ENCODE results near the gene PLEKHG1.
A peak's percentile ranks its signal among the peaks of the same experiment; 100 is the strongest.

PLEKHG1 gene

DNA sequence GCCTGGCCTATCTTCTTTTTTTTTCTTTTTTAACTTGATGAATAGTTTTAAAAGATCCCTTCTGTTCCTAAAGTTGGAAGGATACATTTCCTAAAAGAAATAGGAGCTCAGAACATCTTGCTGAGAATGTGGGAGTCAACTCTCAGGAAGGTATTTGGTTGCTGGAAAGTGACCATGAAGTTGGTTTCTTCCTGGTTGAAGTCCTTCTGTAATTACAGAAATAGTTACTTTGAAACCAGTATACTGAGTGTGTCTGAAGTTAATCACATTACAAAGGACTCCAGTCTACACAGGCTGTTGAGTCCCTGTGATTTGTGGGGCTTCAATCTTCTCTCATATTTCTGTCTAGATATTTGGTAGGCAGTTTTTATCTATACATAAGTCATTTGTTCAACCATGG, 9.8 kb upstream of the PLEKHG1 start:
- DNase-seq (ENCODE audit: low read depth) = no peak

DNA sequence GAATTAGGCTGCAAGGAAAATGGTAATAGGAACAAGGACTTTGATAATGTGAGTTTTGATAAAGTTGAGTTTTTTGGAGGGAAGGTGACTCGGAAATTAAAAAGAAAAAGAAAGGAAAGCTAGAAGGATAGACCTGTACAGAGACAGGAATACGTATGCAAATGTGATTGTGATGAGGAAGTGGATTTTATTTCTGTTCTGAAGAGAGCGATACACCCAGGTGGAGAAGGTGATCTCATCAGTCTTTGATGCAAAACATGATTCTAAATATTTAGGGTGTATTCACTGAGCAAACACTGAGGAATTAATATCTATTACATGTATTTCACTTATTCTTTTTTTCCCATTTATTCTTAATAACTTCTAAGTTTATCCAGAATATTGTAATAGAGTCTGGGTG, 9.2 kb upstream of the PLEKHG1 start:
- DNase-seq (ENCODE audit: low read depth) = no peak

DNA sequence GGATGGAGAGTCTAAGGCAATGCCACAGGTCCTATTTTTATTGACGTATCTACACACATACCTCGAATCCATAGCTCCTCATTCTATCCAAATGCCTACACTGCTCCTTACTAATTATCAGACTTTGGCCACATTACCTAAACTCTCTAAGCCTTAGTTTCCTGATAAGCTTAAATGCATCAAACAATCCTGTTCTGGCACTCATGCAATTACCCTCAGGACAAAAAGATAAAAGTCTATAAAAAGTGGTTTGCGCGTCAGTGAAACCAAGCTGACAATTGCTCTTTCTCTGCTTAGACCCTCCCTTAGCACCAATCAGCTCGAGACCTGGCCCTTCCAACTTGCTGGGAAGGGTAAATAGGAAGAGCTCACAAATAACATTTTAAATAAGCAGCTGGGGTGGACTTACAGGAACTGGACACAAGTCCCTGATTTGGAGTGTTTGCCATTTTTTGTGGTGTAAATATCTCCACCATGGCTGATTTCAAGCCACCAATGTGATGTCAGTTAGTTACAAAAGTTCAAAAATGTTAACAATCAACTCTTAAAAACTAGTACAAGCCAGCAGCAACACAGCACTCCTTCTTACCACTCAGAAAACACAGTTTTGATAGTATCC, 7.2 kb upstream of the PLEKHG1 start:
- no peak for DNase-seq (ENCODE audit: low read depth)

GRCh38 chr6:150593119-150593518, 6.6 kb upstream of the PLEKHG1 start:
- no peak for DNase-seq (ENCODE audit: low read depth)

DNA sequence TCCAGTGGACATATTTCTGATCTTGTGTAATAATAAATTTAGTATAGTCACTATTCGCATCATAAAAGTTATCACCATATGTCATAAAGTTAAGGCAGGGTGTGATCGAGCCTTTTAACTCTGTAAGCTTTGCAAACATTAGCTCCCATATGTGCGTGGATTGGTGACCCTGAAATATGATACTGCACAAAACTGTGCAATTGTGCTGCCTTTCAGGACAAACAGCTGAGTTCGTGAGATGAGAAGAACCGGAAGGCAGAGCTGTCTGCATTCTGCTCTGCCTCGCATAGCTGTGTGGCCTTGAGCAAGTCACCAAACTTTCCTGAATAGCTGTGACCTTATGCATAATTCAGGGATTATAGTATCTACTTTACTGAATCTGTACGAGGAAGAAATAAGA, 3.2 kb upstream of the PLEKHG1 start:
- DNase-seq (ENCODE audit: low read depth) = no peak

DNA sequence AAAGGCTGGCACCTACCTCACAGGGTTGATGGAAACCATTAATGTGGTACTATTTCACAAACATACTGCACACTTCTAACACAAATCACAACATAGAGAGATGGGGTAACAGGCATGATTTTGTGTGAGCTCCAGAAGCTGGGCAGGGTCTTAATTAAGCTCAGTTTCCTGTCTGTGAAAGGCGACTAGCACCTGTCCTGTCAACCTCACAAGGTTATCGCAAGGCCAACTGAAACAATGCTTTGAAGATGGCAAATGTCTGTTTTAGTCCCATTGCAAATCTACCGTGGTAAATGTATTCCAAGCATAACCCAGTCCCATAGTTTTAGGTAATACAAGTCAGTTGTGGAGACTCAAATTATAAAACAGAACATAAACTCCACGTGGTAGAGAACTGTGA, 1.3 kb upstream of the PLEKHG1 start:
- DNase-seq (ENCODE audit: low read depth) = no peak

- no peak for DNase-seq (ENCODE audit: low read depth)
Measured at GRCh38 chr6:150598858-150599198, 857 bp upstream of the PLEKHG1 start.

DNA sequence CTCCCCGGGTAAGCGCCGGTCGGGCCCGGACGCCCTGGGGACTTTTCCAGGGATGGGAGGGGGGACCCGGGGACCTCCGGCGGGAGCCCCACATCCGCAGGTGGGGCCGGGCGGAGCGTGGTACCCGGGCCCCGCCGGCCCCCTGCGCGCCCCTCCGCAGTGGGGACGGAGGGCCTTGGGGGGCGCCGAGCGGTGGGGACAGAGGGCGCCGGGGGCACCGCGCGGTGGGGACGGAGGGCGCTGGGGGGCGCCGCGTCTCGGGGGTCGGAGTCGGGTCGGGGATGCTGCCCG, 270 bp downstream of the PLEKHG1 start:
- DNase-seq (ENCODE audit: low read depth) = peak; percentile 1

DNA sequence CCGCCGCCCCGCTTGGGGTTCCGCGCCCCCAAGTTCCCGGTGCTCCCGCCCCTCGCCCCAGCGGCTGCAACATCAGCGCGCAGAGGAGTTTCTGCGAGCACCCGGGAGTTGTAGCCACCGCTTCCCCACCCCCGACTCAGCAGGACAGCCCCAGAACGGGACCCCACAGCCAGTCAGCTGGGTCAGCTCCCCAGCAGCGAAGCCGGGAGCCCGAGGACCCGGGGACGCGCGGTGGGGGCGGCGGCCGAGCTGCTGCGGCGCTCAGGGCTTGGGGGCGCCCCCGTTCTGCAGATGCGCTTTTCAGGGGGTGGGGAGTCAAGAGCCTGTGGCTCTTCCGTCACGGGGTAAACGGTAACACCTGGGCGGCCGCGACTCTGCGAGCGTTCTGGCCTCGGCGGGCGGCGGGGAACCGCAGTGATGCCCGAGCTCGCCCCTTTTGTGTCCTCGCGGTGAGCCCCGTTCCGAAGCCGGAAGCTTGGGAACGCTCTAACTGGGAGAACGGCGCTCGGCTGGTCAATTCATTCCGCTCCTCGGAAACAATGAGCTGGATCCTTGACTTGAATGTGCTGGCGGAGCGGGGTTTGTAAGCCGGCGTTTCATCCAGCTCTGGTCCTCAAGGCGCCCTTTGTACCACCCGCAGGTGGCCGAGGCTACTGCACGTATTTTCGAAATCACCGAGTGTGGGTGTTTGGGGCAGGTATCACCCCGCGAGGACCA, 774 bp downstream of the PLEKHG1 start:
- DNase-seq (ENCODE audit: low read depth) = peak; percentile 63

GRCh38 chr6:150601439-150601838, 1.8 kb downstream of the PLEKHG1 start:
- no peak for DNase-seq (ENCODE audit: low read depth)

DNA sequence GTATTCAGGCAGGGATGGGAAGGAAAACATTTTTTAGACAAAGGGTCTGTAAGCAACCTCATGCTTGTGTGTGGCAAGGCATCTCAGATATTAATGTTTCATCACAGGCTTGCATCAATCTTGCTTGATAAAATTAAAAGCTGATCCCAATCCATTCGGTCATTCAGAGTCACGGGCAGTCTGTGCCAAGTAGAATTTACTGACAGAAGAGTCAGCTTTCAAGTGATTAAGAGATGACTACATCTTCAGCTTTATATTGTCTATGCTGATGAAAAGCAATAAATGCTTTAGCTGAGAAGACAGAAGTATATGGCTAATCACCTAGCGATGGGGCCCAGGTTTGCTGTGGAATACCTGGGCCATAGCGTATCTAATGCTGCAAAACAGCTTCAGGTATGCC, 3.5 kb downstream of the PLEKHG1 start:
- DNase-seq (ENCODE audit: low read depth) = no peak

DNA sequence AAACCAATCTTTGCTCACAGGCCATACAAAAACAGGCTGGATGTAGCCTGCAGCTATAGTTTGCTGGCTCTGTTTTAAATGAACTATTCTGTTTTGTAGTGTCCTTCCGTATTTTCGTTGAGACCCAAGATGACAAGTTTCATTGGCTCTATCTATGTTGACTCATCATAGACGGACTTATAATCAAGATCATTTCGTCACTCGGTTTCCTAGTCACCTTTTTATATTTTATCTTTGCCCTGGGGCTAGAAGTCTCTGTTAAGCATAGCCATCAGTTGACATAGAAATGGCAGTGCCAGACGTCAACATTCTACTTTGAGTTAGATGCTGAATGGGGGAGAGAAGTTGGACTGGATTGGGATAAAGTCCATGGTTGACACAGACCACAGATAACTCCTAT, 4.8 kb downstream of the PLEKHG1 start:
- no peak for DNase-seq (ENCODE audit: low read depth)

DNA sequence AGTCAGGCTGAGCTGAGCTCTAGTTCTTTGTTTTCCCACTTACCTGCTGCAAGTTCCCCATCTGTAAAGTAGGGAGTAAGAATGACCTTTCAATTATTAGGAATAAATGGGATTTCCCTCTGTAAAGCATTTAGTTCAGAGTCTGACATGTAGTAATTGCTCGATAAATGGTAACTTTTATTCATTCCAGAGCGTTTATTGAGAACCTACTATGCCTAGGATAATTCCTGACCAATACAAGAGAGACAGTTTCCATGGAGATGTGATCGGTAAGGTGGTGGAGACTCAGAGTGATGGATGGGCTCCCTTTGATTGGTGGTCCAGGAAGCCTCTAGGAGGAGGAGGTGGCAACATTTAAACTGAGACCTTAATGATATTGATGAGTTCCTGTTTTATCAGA, 5.6 kb downstream of the PLEKHG1 start:
- no peak for DNase-seq (ENCODE audit: low read depth)

DNA sequence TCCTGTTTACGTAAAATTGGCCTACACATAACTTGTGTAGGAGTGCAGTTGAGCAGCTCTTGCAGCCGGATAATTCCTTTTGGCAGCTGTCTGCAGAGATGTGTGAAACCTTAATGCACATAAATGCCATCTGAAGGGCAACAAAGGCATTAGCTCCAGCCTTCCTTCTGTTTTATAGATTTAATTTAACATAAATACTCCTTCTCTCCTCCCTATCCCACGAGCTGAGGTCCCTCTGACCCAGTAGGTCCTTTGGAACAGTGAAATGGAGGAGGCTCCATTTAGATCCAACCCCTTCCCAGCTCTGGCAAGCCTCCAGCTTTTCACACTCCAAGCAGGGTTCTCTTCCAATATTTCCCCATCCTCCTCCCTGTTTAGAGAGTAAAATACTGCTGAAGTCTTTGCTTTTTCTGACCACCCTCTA, 6.5 kb downstream of the PLEKHG1 start:
- DNase-seq (ENCODE audit: low read depth) = no peak

DNA sequence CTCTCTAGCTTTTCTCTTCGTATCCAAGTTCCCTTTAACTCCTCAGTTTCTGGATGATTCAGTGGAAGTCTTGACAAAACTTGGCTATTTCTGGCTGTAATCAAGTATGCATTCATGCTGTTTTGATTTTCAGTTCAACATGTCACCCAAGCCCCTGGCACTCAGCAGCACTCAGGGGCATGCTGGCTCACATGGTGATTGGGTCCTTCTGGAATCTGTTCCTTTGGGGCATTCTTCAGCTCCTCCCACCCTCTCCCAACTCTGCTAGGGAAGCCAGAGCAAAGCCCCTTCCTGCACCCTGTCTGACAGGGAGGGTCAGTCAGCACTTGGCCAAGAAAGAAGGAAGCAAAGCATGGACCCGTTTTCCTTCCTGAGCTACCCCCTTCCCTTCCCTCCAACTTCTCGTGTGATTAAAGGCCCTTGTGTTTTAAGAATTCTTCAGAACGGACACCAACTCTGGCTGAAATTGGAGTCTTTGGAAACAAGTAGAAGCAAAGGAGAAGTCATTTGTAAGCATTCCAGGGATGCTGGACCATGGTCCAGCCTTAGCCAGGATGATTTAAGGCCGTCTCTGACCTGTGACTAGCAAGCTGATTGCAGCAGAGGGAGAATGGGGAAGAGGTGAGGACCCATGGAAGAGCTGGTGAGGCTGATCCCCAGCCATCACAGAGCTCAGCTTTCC, 7.1 kb downstream of the PLEKHG1 start:
- no peak for DNase-seq (ENCODE audit: low read depth)

DNA sequence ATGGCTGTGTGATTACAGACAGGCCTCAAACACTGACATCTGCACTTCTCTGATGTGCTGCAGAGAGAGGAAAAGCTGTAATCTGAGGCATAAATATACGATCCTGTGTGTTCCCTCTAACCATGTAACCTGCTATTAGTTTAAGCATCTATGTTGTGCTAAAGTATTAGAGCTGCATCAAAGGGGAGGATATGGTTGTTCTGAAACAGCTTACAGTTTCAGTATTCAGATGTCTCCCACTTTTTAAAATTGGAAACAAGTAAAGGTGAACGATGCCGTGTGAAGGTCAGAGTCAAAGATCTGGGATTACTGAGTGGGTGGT, 7.6 kb downstream of the PLEKHG1 start:
- no peak for DNase-seq (ENCODE audit: low read depth)

- DNase-seq (ENCODE audit: low read depth) = no peak
Measured at GRCh38 chr6:150610584-150610983, 10.9 kb downstream of the PLEKHG1 start.

GRCh38 chr6:150613269-150613668, 13.6 kb downstream of the PLEKHG1 start:
- no peak for DNase-seq (ENCODE audit: low read depth)

GRCh38 chr6:150615967-150616366, 16.3 kb downstream of the PLEKHG1 start:
- DNase-seq (ENCODE audit: low read depth) = no peak

DNA sequence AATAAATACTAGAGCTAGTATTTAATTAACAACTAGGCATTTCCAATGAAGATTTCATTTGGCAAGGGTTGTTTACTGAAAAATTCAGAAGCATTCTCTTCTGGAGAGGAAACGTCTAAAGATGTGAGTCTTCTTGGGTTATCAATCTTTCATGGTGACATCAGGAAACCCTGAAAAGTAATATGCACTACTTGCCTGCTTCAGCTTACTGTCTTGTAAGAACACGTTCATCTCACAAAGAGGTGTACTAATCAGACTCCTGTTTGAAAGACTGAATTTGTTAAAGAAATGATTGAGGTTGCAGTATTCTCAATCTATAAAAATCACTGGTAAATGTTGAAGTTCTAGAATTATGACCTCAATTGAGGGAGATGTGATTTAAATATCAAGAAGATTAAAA, 16.9 kb downstream of the PLEKHG1 start:
- no peak for DNase-seq (ENCODE audit: low read depth)

DNA sequence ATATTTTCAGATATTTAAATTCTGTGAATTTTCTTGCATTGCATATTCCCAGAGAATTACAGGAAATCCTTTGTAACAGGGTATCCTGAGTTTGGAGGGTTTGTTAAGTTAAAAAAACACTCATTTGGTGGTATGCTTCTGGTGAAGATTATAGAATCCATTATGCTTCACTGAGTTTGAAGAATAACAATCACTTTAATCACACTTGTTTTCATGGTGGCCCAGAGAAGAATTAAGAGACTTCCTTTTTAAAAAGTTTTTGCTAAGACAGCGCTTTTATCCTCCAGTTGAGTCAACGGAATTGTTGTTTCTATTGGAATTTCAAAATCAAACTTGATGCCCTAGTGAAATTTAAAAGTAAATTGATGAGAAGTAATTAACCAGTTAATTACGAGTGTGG, 17.4 kb downstream of the PLEKHG1 start:
- no peak for DNase-seq (ENCODE audit: low read depth)

- no peak for DNase-seq (ENCODE audit: low read depth)
Measured at GRCh38 chr6:150617496-150618460, 18.1 kb downstream of the PLEKHG1 start.

DNA sequence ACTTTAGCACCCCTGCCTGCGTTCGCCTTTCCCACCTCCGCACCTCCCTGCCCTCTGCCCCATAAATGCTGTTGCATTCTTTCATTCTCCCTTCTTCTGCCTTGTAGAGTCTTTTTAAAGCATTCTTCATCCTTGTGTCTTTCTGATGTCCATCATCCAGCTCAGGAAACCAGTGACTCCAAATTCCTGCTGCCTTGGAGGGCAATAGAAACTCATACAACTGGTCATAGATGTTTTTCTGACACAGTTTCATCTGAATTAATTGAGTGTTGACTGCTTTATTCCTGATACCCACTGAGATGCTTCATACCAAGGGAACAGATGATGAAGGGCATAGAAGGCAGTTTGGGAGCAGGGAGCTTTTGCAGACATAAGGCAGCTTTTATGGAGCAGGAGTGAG, 19.6 kb downstream of the PLEKHG1 start:
- no peak for DNase-seq (ENCODE audit: low read depth)
